Esophagus muscularis mucosa (tissue), 4 donors: ENCODE measurements around the gene PLPPR2. TPM values are rescaled to one million over a fixed set of nuclear protein-coding genes. Genes with fewer than 3 reads are reported as not detected.

Experiments used
- DNase-seq: peaks from one replicate; pipeline ENCODE4 v3.0.0-alpha.2; 2017; ENCODE audit errors: extremely low spot score
- H3K27ac ChIP-seq, 4 donors: fragments of 200-600 bp; sonication (generic); replicated peaks in 1 of 4; 1 replicate in 3 of 4; 2 replicates in 1 of 4; pipeline ENCODE4 v1.5.1; 2016 to 2019; ENCODE audit warnings: mild to moderate bottlenecking in 1 of 4
- H3K27me3 ChIP-seq, 4 donors: fragments of 200-600 bp; sonication (generic); one replicate each; pipeline versions ENCODE4 v1.5.1 to v1.6.0; 2016 to 2019
- H3K36me3 ChIP-seq, 4 donors: fragments of 200-600 bp; sonication (generic); one replicate each; pipeline ENCODE4 v1.5.1; 2016 to 2019
- H3K4me1 ChIP-seq, 4 donors: fragments of 200-600 bp; sonication (generic); one replicate each; pipeline ENCODE4 v1.5.1; 2016 to 2019
- H3K4me3 ChIP-seq, 4 donors: fragments of 200-600 bp; sonication (generic); 1 replicate in 2 of 4; 2 replicates in 2 of 4; pipeline ENCODE4 v1.5.1; 2016 to 2019; ENCODE audit warnings: mild to moderate bottlenecking in 4 of 4, moderate library complexity in 1 of 4
- H3K9me3 ChIP-seq, 4 donors: fragments of 200-600 bp; sonication (generic); 1 replicate in 3 of 4; 2 replicates in 1 of 4; pipeline ENCODE4 v1.5.1; 2016 to 2019
- EP300 ChIP-seq: sonication (generic); formaldehyde crosslinking; IDR thresholded peaks from one replicate; pipeline ENCODE4 v1.6.1; 2017; ENCODE audit warnings: antibody characterized with exemption
- POLR2A ChIP-seq: fragments of 450-650 bp; IDR thresholded peaks from one replicate; pipeline ENCODE4 v1.6.1; 2017; ENCODE audit warnings: antibody characterized with exemption, moderate library complexity, mild to moderate bottlenecking, low read depth
- POLR2AphosphoS5 ChIP-seq, 2 donors: sonication (generic); formaldehyde crosslinking; IDR thresholded peaks; one replicate each; pipeline ENCODE4 v1.6.1; 2017; ENCODE audit warnings: antibody characterized with exemption in 2 of 2
- WGBS: methylation state at CpG from one replicate; pipeline ENCODE4 v1.1.5; 2018; 5-methylcytosine and 5-hydroxymethylcytosine counted together
- intact Hi-C: fragments of 100-400 bp; cut with DNase I; formaldehyde crosslinking; loops from one replicate; pipeline ENCODE4 v1.15.1; 2023
- total RNA-seq, 4 donors: library from RNA; depleted of rRNA; stranded (reverse); fragments of >200 nt; gene quantifications; one replicate each; pipeline versions ENCODE4 v1.1.0 to v1.2.1, GENCODE V29; 2016
- TF ChIP-seq, protein P1 (sequence below), 3 experiments: fragments of 200-600 bp in 2 of 3; fragments of 450-650 bp in 1 of 3; sonication (generic) in 2 of 3; IDR thresholded peaks; one replicate each; pipeline ENCODE4 v1.5.1; 2017 to 2019; ENCODE audit warnings: antibody characterized with exemption in 3 of 3, mild to moderate bottlenecking in 2 of 3, moderate library complexity in 1 of 3

The PLPPR2 gene
- total RNA-seq, 4 donors from 2014 or later = 32.0 to 49.8 (median 37.5) TPM

DNA sequence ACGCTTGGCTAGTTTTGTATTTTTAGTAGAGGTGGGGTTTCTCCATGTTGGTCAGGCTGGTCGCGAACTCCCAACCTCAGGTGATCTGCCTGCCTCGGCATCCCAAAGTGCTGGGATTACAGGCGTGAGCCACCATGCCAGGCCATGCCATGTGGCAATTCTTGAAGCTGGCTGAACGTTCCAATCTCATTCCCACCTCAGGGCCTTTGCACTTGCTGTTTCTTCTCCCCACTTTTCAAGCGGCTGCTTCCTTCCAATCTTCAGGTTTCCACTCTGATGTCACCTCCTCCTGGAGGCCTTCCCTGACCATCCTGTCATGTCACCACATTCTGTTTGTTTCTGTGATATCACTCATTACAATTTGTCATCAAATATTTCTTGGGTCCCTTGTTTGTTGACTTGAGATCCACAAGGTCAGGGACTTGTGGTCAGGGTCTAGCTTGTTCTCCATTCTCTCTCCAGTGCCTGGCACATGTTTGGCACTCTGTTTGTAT lies 24.7 kb downstream of the PLPPR2 start:
- DNase-seq = no peak
- Histone ChIP-seq H3K4me3 (peak overlapping the region in 1 of 4 donors; percentile 67), H3K36me3 (peaks cover 0 to 12% (median 4%) of the 10 kb centered on the region in 4 donors), H3K27ac (peak overlapping the region in 1 of 4 donors; percentile 82), H3K9me3 (no peaks in the 10 kb centered on the region), H3K4me1 (peaks cover 54 to 78% (median 76%) of the 10 kb centered on the region in 4 donors), H3K27me3 (peaks cover 0 to 30% (median 23%) of the 10 kb centered on the region in 4 donors)
- TF ChIP-seq POLR2A (no peak), EP300 (no peak), POLR2AphosphoS5 (IDR thresholded peaks at IDR 0.05) (no peak)
- TF ChIP-seq, protein P1, sequence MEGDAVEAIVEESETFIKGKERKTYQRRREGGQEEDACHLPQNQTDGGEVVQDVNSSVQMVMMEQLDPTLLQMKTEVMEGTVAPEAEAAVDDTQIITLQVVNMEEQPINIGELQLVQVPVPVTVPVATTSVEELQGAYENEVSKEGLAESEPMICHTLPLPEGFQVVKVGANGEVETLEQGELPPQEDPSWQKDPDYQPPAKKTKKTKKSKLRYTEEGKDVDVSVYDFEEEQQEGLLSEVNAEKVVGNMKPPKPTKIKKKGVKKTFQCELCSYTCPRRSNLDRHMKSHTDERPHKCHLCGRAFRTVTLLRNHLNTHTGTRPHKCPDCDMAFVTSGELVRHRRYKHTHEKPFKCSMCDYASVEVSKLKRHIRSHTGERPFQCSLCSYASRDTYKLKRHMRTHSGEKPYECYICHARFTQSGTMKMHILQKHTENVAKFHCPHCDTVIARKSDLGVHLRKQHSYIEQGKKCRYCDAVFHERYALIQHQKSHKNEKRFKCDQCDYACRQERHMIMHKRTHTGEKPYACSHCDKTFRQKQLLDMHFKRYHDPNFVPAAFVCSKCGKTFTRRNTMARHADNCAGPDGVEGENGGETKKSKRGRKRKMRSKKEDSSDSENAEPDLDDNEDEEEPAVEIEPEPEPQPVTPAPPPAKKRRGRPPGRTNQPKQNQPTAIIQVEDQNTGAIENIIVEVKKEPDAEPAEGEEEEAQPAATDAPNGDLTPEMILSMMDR (IDR thresholded peaks at IDR 0.05) = no peak
- 89% methylated on average over 7 of the region's 7 CpGs for WGBS
- intact Hi-C loops = loop anchor here (5.0 kb wide), 2 partner anchors 57 to 83 kb away; partner anchors contain the start of genes ODAD3, PRKCSH and TSPAN16

DNA sequence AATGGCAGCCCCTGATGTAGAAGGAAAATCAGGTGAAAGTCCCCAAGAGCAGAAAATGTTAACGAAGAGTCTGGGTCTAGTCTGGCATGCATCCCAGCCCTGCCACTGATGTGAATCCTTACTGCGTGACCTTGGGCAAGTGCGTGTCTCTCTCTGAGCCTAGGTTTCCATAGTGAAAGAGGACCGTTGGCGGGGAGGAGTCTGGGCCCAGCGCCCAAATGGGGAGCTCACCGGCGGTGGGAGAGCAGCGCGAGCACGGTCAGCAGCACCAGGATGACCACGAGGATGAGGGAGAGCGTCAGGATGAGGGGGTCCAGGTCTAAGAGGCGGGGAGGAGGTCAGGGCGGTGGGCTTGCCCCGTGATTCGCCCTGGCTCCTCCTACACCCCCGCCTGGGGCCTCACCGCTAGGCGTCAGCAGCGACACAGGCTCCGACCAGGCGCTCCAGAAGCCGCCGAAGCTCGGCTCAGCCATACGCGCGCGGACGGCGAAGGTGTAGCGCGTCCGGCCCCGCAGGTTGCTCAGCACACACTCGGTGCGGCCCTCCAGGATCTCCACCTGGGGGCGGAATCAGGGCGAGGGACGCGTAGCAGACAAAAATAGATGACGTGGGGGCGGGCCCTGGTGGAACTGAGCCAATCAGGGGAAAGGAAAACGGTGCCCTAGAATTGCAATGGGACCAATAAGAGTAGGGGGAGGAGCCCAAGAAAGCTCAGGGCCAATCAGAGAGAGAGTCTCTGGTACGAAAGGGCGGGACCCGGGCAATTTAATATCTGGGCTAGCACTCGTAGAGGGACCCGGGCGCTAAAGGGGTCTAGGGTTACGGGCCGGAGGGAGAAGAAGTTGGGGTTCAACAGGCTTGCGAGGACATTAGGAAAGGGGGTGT lies 25.7 kb downstream of the PLPPR2 start:
- intact Hi-C loops = loop anchor here (5.0 kb wide), 2 partner anchors 56 to 84 kb away; partner anchors contain the start of genes ODAD3, PRKCSH and TSPAN16
- H3K27me3 ChIP-seq = peaks cover 0 to 30% (median 23%) of the 10 kb centered on the region in 4 donors
- no peaks in the 10 kb centered on the region for H3K9me3 ChIP-seq
- peaks cover 0 to 12% (median 4%) of the 10 kb centered on the region in 4 donors for H3K36me3 ChIP-seq
- WGBS = 1% methylated on average over 48 of the region's 54 CpGs
- TF ChIP-seq, protein P1 (IDR thresholded peaks at IDR 0.05) = peak; percentile 60 to 79 (median 78)
- TF ChIP-seq POLR2A = peak; percentile 39
- TF ChIP-seq POLR2AphosphoS5 (IDR thresholded peaks at IDR 0.05) = peak; percentile 90 to 96
- TF ChIP-seq EP300 = no peak
- peak overlapping the region; percentile 79 to 86 (median 82) for H3K27ac ChIP-seq
- peak; percentile 99 for DNase-seq
- H3K4me3 ChIP-seq = peak overlapping the region; percentile 60 to 78 (median 64)
- peaks cover 46 to 71% (median 68%) of the 10 kb centered on the region in 4 donors for H3K4me1 ChIP-seq

DNA sequence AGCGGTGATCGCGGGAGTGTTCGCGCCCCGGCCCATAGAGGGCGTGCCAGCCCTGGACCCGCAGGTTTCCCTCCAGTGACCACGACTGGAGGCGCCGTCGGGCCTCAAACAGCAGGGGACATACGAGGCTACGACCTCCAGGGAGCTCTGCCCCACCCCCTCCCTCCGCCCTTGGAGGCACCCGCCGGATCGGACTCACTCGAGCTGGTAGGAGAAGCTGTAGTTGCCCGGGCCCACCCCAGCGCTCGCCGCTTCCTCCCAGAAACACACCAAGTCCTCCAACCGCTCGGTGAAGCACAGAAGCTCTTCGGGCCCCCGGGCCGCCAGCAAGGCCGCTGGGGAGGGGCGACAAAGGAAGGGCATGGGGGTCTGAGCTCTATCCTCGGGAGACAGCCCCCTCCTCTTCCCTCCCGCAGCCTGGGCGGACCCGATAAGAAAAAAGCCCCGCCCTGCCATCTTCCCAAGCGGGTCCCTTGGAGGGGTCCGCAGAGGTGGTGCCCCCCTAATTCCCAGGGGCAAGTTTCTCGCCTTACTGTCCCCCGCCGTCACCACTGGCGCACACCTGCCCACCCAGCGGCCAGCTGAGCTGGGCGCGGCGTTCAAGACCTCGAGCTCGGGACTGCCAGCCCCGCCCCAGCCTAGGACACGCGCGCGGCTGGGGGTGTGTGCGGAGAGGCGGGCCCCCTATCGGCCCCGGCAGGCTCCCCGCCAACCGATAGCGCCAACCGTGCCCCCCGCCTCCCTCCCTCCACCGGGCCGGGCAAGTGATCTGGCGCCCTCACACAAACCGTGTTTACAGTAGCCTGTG lies 27.9 kb downstream of the PLPPR2 start:
- DNase-seq = no peak
- intact Hi-C loops = loop anchor here (5.0 kb wide), 2 partner anchors 54 to 86 kb away; partner anchors contain the start of genes ODAD3, PRKCSH and TSPAN16
- Histone ChIP-seq H3K4me1 (peaks cover 31 to 49% (median 46%) of the 10 kb centered on the region in 4 donors), H3K27ac (no peak overlapping the region), H3K36me3 (peaks cover 0 to 7% (median 2%) of the 10 kb centered on the region in 4 donors), H3K9me3 (no peaks in the 10 kb centered on the region), H3K4me3 (peak overlapping the region; percentile 33 to 51 (median 36)), H3K27me3 (peaks cover 0 to 30% (median 23%) of the 10 kb centered on the region in 4 donors)
- TF ChIP-seq, protein P1 (IDR thresholded peaks at IDR 0.05) = peak; percentile 43 to 66 (median 54)
- no peak for TF ChIP-seq POLR2A
- WGBS = 0% methylated on average over 2 of the region's 65 CpGs

DNA sequence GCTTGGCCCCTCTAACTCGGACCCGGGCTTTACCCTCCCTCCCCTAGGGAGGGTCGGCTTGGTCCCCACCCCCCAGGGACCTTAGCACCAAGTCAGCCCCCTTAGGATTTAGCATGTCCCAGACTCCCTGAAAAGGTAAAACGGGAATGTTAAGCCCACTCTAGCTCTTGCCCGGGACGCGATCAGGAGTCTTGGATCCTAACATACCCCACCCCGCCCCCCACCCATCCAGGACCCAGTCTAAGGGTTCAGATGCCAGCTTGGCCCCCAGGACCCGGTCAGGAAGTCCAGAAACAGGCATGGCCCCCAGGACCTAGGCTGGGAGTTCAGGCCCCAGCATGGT lies 28.4 kb downstream of the PLPPR2 start:
- 0% methylated on average over 5 of the region's 9 CpGs for WGBS
- H3K4me1 ChIP-seq = peaks cover 31 to 45% (median 41%) of the 10 kb centered on the region in 4 donors

More for the DNA sequence above, 28.4 kb downstream of the PLPPR2 start:
- intact Hi-C loops = loop anchor here (5.0 kb wide), 2 partner anchors 54 to 86 kb away; partner anchors contain the start of genes ODAD3, PRKCSH and TSPAN16
- H3K4me3 ChIP-seq = peak overlapping the region; percentile 33 to 51 (median 36)
- TF ChIP-seq POLR2A = no peak
- no peak for TF ChIP-seq POLR2AphosphoS5 (IDR thresholded peaks at IDR 0.05)
- TF ChIP-seq EP300 = no peak
- TF ChIP-seq, protein P1 (IDR thresholded peaks at IDR 0.05) = no peak
- H3K27ac ChIP-seq = no peak overlapping the region
- H3K36me3 ChIP-seq = peaks cover 0 to 2% (median 0%) of the 10 kb centered on the region in 4 donors
- H3K9me3 ChIP-seq = no peaks in the 10 kb centered on the region
- peaks cover 0 to 30% (median 23%) of the 10 kb centered on the region in 4 donors for H3K27me3 ChIP-seq
- no peak for DNase-seq
